K562 (cell line): ENCODE measurements around the gene C1orf122. TPM values are rescaled to one million over a fixed set of nuclear protein-coding genes. Genes with fewer than 3 reads are reported as not detected.
A peak's percentile ranks its signal among the peaks of the same experiment; 100 is the strongest.

Source experiments
- ARNT ChIP-seq, 2 experiments: fragments of 450-650 bp; IDR thresholded peaks; 2 replicates each; pipeline ENCODE4 v1.6.1; 2016; ENCODE audit warnings: mild to moderate bottlenecking in 1 of 2
- ATF1 ChIP-seq, 2 experiments: fragments of 450-650 bp in 1 of 2; IDR thresholded peaks; 2 replicates each; pipeline ENCODE4 v1.6.1; 2016; ENCODE audit warnings: missing compliant biosample characterization in 1 of 2, missing genetic modification characterization in 1 of 2
- EGR1 ChIP-seq: fragments of 450-650 bp; conservative IDR thresholded peaks from 2 replicates; pipeline ENCODE4 v1.6.1; 2017; ENCODE audit warnings: mild to moderate bottlenecking
- ETV1 ChIP-seq: fragments of 450-650 bp; conservative IDR thresholded peaks from 2 replicates; pipeline ENCODE4 v1.6.1; 2016; ENCODE audit warnings: missing genetic modification characterization, control low read depth, low read depth, missing compliant biosample characterization
- GTF2A2 ChIP-seq: IDR thresholded peaks from 2 replicates; pipeline ENCODE4 v1.6.1; 2016; ENCODE audit warnings: mild to moderate bottlenecking, missing genetic modification characterization, missing compliant biosample characterization
- HNRNPUL1 ChIP-seq: fragments of 200-400 bp; formaldehyde crosslinking; IDR thresholded peaks from 2 replicates; pipeline ENCODE4 v1.6.1; 2017; ENCODE audit warnings: low read length
- HOMEZ ChIP-seq: fragments of 250-450 bp; sonication (Bioruptor Pico); IDR thresholded peaks from 2 replicates; pipeline ENCODE4 v1.4.0; 2020; ENCODE audit warnings: mild to moderate bottlenecking, moderate library complexity
- MBD2 ChIP-seq: sonication (generic); IDR thresholded peaks from 2 replicates; pipeline ENCODE4 v1.6.1; 2016; ENCODE audit warnings: low read depth, borderline replicate concordance
- NCOA6 ChIP-seq: fragments of 450-650 bp; IDR thresholded peaks from 2 replicates; pipeline ENCODE4 v1.6.1; 2017; ENCODE audit warnings: mild to moderate bottlenecking
- NFRKB ChIP-seq: fragments of 450-650 bp; IDR thresholded peaks from 2 replicates; pipeline ENCODE4 v1.6.1; 2016; ENCODE audit warnings: low read depth
- PRPF4 ChIP-seq: fragments of 200-400 bp; formaldehyde crosslinking; IDR thresholded peaks from one replicate; pipeline ENCODE4 v1.6.1; 2017; ENCODE audit warnings: low read length, low read depth, mild to moderate bottlenecking; ENCODE audit not compliant: insufficient read depth, poor library complexity, severe bottlenecking
- RNF219 ChIP-seq: fragments of 250-450 bp; sonication (Bioruptor Pico); IDR thresholded peaks from 2 replicates; pipeline ENCODE4 v1.5.0; 2022; ENCODE audit warnings: mild to moderate bottlenecking
- SMAD3 ChIP-seq: fragments of 450-650 bp; formaldehyde crosslinking; conservative IDR thresholded peaks from 2 replicates; pipeline ENCODE4 v1.4.0; 2020; ENCODE audit warnings: mild to moderate bottlenecking
- SRF ChIP-seq, 2 experiments: fragments of 250-450, 450-650 bp in 1 of 2; sonication (Bioruptor Pico) in 1 of 2; sonication (generic) in 1 of 2; formaldehyde crosslinking; IDR thresholded peaks; 2 replicates each; pipeline versions ENCODE4 v1.5.0 to v1.5.1; 2020 to 2022; ENCODE audit warnings: mild to moderate bottlenecking in 1 of 2, missing genetic modification reagents in 1 of 2
- SRSF9 ChIP-seq: fragments of 200-400 bp; formaldehyde crosslinking; IDR thresholded peaks from 2 replicates; pipeline ENCODE4 v1.6.1; 2017; ENCODE audit warnings: low read depth, low read length, borderline replicate concordance
- TAF9B ChIP-seq: fragments of 450-650 bp; IDR thresholded peaks from 2 replicates; pipeline ENCODE4 v1.6.1; 2018; ENCODE audit warnings: mild to moderate bottlenecking; ENCODE audit not compliant: partially characterized antibody
- ZHX1 ChIP-seq: fragments of 150-350 bp; conservative IDR thresholded peaks from 2 replicates; pipeline ENCODE4 v1.6.1; 2014; ENCODE audit warnings: low read length
- ZNF12 ChIP-seq: sonication (generic); formaldehyde crosslinking; IDR thresholded peaks from 2 replicates; pipeline ENCODE4 v1.4.0; 2020; ENCODE audit warnings: mild to moderate bottlenecking, missing genetic modification reagents
- ZNF518B ChIP-seq: fragments of 250-450 bp; sonication (Bioruptor Pico); IDR thresholded peaks from 2 replicates; pipeline ENCODE4 v1.5.0; 2021; ENCODE audit warnings: mild to moderate bottlenecking, moderate library complexity
- ZNF668 ChIP-seq: fragments of 250-450 bp; sonication (Bioruptor Pico); IDR thresholded peaks from 2 replicates; pipeline ENCODE4 v1.8.0; 2022; ENCODE audit warnings: mild to moderate bottlenecking, inconsistent platforms
- polyA plus RNA-seq, 8 experiments: library from polyadenylated mRNA; depleted of rRNA in 4 of 8; stranded (reverse) in 5 of 8; unstranded in 3 of 8; fragments of >200 nt; fragmentation: Nextera tagmentation in 2 of 8; fragmentation: Illumina TruSeq in 1 of 8; extraction: Ambion mirVana in 2 of 8; extraction: Trizol in 1 of 8; gene quantifications; 2 replicates each; pipeline versions ENCODE4 v1.2.1 to v1.2.3, GENCODE V29; 2011 to 2014; ENCODE audit warnings: inconsistent platforms in 1 of 8, missing spikeins in 1 of 8
- total RNA-seq, 7 experiments: library from RNA; depleted of rRNA in 6 of 7; stranded (reverse); fragments of >200 nt in 6 of 7; fragmentation: Illumina TruSeq in 2 of 7; extraction: Trizol in 2 of 7; gene quantifications; 2 replicates each; pipeline versions ENCODE4 v1.2.1 to v1.2.3, GENCODE V29; 2011 to 2021; ENCODE audit warnings: low replicate concordance in 1 of 7

The C1orf122 gene
- total and polyA plus RNA-seq, 9 of the 15 experiments (the other 6 are each of a cell fraction or from before 2014, with no cell fraction given), result 3.6 to 70.9 (median 17.3) TPM

- TF ChIP-seq ZHX1 (no peak), EGR1 (peak; percentile 81), ZNF518B (CRISPR knock-in tag) (no peak), GTF2A2 (tag) (no peak), NFRKB (no peak), ZNF668 (CRISPR knock-in tag) (0 out of 2 replicates have a peak, but pooled peaks have one; percentile 39), ARNT (IDR thresholded peaks at IDR 0.05) (no peak), ETV1 (tag) (peak; percentile 59; the same call in 1 of the 2 replicates), TAF9B (no peak), HOMEZ (CRISPR knock-in tag) (no peak), HNRNPUL1 (no peak), RNF219 (CRISPR knock-in tag) (no peak), PRPF4 (no peak), ZNF12 (CRISPR knock-in tag) (peak; percentile 94), SRSF9 (no peak), SMAD3 (CRISPR knock-in tag) (peak; percentile 70; the same call in 1 of the 2 replicates), NCOA6 (peak; percentile 99), SRF (CRISPR knock-in tag; IDR thresholded peaks at IDR 0.05) (peak in 1 of 2 experiments; percentile 97; a peak in 2 of 4 replicates), ATF1 (CRISPR knock-in tag; IDR thresholded peaks at IDR 0.05) (peak; percentile 82), ATF1 (tag; IDR thresholded peaks at IDR 0.05) (no peak), MBD2 (no peak)
Observed at GRCh38 chr1:37764414-37764825, 43.2 kb upstream of the C1orf122 start (continued).
